ENCODE results near the gene ATF7IP. TPM values are rescaled to one million over a fixed set of nuclear protein-coding genes. Genes with fewer than 3 reads are reported as not detected.

ATF7IP gene
- total RNA-seq, 1 experiment from 2014 or later: 61.6 TPM

GRCh38 chr12:14356147-14356546 is 9.3 kb upstream of the ATF7IP start:
- Histone ChIP-seq H3K27me3 (no peaks in the 10 kb centered on the region), H3K9me3 (replicated peaks) (no peaks in the 10 kb centered on the region), H3K4me3 (no peak overlapping the region), H3K4me1 (no peaks in the 10 kb centered on the region), H3K27ac (no peak overlapping the region), H3K36me3 (no peaks in the 10 kb centered on the region)
- DNase-seq: no peak

- no peak for DNase-seq
- H3K27ac ChIP-seq: no peak overlapping the region
- H3K4me3 ChIP-seq: no peak overlapping the region
- no peaks in the 10 kb centered on the region for H3K27me3 ChIP-seq
- H3K9me3 ChIP-seq (replicated peaks): no peaks in the 10 kb centered on the region
- no peaks in the 10 kb centered on the region for H3K36me3 ChIP-seq
- no peaks in the 10 kb centered on the region for H3K4me1 ChIP-seq
Measured at GRCh38 chr12:14357486-14357885, 8.0 kb upstream of the ATF7IP start.

GRCh38 chr12:14362352-14362751 is 3.1 kb upstream of the ATF7IP start:
- DNase-seq: no peak
- no peak overlapping the region for H3K27ac ChIP-seq
- H3K36me3 ChIP-seq: no peaks in the 10 kb centered on the region
- H3K9me3 ChIP-seq (replicated peaks): no peaks in the 10 kb centered on the region
- H3K27me3 ChIP-seq: no peaks in the 10 kb centered on the region
- H3K4me3 ChIP-seq: no peak overlapping the region
- no peaks in the 10 kb centered on the region for H3K4me1 ChIP-seq

- Histone ChIP-seq H3K9me3 (replicated peaks) (no peaks in the 10 kb centered on the region), H3K4me3 (no peak overlapping the region), H3K27ac (no peak overlapping the region), H3K36me3 (no peaks in the 10 kb centered on the region), H3K4me1 (no peaks in the 10 kb centered on the region), H3K27me3 (no peaks in the 10 kb centered on the region)
- DNase-seq: no peak
Measured at GRCh38 chr12:14364583-14365271, 755 bp upstream of the ATF7IP start.

GRCh38 chr12:14366209-14367039 is 942 bp downstream of the ATF7IP start:
- no peaks in the 10 kb centered on the region for H3K27me3 ChIP-seq
- peak in 1 of 2 experiments; percentile 43 for DNase-seq
- H3K9me3 ChIP-seq (replicated peaks): no peaks in the 10 kb centered on the region
- H3K4me3 ChIP-seq: no peak overlapping the region
- no peak overlapping the region for H3K27ac ChIP-seq
- H3K4me1 ChIP-seq: no peaks in the 10 kb centered on the region
- H3K36me3 ChIP-seq: no peaks in the 10 kb centered on the region

- Histone ChIP-seq H3K9me3 (replicated peaks) (no peaks in the 10 kb centered on the region), H3K4me3 (no peak overlapping the region), H3K27me3 (no peaks in the 10 kb centered on the region), H3K27ac (no peak overlapping the region), H3K4me1 (no peaks in the 10 kb centered on the region), H3K36me3 (no peaks in the 10 kb centered on the region)
- no peak for DNase-seq
Measured at GRCh38 chr12:14367040-14367661, 1.7 kb downstream of the ATF7IP start.

- Histone ChIP-seq H3K4me1 (no peaks in the 10 kb centered on the region), H3K27ac (no peak overlapping the region), H3K27me3 (no peaks in the 10 kb centered on the region), H3K4me3 (no peak overlapping the region), H3K36me3 (no peaks in the 10 kb centered on the region), H3K9me3 (replicated peaks) (no peaks in the 10 kb centered on the region)
- no peak for DNase-seq
Measured at GRCh38 chr12:14369311-14369710, 3.8 kb downstream of the ATF7IP start.

- Histone ChIP-seq H3K4me3 (no peak overlapping the region), H3K4me1 (no peaks in the 10 kb centered on the region), H3K36me3 (no peaks in the 10 kb centered on the region), H3K9me3 (replicated peaks) (no peaks in the 10 kb centered on the region), H3K27ac (no peak overlapping the region), H3K27me3 (no peaks in the 10 kb centered on the region)
- DNase-seq: no peak
Measured at GRCh38 chr12:14373217-14373616, 7.7 kb downstream of the ATF7IP start.

- no peak for DNase-seq
- no peaks in the 10 kb centered on the region for H3K27me3 ChIP-seq
- peaks cover 5% of the 10 kb centered on the region for H3K9me3 ChIP-seq (replicated peaks)
- no peaks in the 10 kb centered on the region for H3K36me3 ChIP-seq
- no peak overlapping the region for H3K27ac ChIP-seq
- H3K4me3 ChIP-seq: no peak overlapping the region
- peaks cover 7% of the 10 kb centered on the region for H3K4me1 ChIP-seq
Measured at GRCh38 chr12:14379508-14379907, 14.0 kb downstream of the ATF7IP start.

GRCh38 chr12:14384783-14385638 is 19.5 kb downstream of the ATF7IP start:
- H3K36me3 ChIP-seq: peaks cover 6% of the 10 kb centered on the region
- DNase-seq: peak; percentile 91 to 97
- peak overlapping the region; percentile 91 for H3K27ac ChIP-seq
- H3K9me3 ChIP-seq (replicated peaks): peaks cover 4% of the 10 kb centered on the region
- no peaks in the 10 kb centered on the region for H3K27me3 ChIP-seq
- H3K4me3 ChIP-seq: peak overlapping the region; percentile 54
- peaks cover 8% of the 10 kb centered on the region for H3K4me1 ChIP-seq

- Histone ChIP-seq H3K9me3 (replicated peaks) (peaks cover 4% of the 10 kb centered on the region; the same call in 1 of the 2 replicates), H3K36me3 (peaks cover 15% of the 10 kb centered on the region), H3K27me3 (no peaks in the 10 kb centered on the region), H3K4me1 (peaks cover 8% of the 10 kb centered on the region), H3K4me3 (peak overlapping the region; percentile 54; the same call in 1 of the 2 replicates), H3K27ac (peak overlapping the region; percentile 91; the same call in 1 of the 2 replicates)
- DNase-seq: no peak
Measured at GRCh38 chr12:14387219-14387871, 21.9 kb downstream of the ATF7IP start.

- no peak overlapping the region for H3K27ac ChIP-seq
- DNase-seq: no peak
Measured at GRCh38 chr12:14390449-14390848, 25.0 kb downstream of the ATF7IP start.

GRCh38 chr12:14390870-14391530 is 25.5 kb downstream of the ATF7IP start:
- H3K27me3 ChIP-seq: no peaks in the 10 kb centered on the region
- no peak overlapping the region for H3K27ac ChIP-seq
- no peak overlapping the region for H3K4me3 ChIP-seq
- peaks cover 4% of the 10 kb centered on the region; the same call in 1 of the 2 replicates for H3K9me3 ChIP-seq (replicated peaks)
- H3K36me3 ChIP-seq: peaks cover 20% of the 10 kb centered on the region
- DNase-seq: no peak
- H3K4me1 ChIP-seq: peaks cover 12% of the 10 kb centered on the region

More at GRCh38 chr12:14390449-14390848, 25.0 kb downstream of the ATF7IP start:
- no peak overlapping the region for H3K4me3 ChIP-seq
- H3K9me3 ChIP-seq (replicated peaks): peaks cover 4% of the 10 kb centered on the region; the same call in 1 of the 2 replicates
- H3K27me3 ChIP-seq: no peaks in the 10 kb centered on the region
- H3K4me1 ChIP-seq: peaks cover 12% of the 10 kb centered on the region
- H3K36me3 ChIP-seq: peaks cover 19% of the 10 kb centered on the region

All from SJCRH30 (cell line).